OCI-LY3 (cell line): Measurements from ENCODE around the gene C8A.

ENCODE experiments used
- CTCF ChIP-seq: fragments of 200-600, 300-600 bp; sonication (generic); IDR thresholded peaks from 2 replicates; pipeline ENCODE4 v1.5.1; 2014; ENCODE audit warnings: antibody characterized with exemption, low read length, low read depth
- EZH2phosphoT487 ChIP-seq: fragments of 200-600 bp; shearing (Covaris generic); IDR thresholded peaks from 2 replicates; pipeline ENCODE4 v1.6.1; 2018; ENCODE audit warnings: antibody characterized with exemption, mixed run types, low read depth

DNA sequence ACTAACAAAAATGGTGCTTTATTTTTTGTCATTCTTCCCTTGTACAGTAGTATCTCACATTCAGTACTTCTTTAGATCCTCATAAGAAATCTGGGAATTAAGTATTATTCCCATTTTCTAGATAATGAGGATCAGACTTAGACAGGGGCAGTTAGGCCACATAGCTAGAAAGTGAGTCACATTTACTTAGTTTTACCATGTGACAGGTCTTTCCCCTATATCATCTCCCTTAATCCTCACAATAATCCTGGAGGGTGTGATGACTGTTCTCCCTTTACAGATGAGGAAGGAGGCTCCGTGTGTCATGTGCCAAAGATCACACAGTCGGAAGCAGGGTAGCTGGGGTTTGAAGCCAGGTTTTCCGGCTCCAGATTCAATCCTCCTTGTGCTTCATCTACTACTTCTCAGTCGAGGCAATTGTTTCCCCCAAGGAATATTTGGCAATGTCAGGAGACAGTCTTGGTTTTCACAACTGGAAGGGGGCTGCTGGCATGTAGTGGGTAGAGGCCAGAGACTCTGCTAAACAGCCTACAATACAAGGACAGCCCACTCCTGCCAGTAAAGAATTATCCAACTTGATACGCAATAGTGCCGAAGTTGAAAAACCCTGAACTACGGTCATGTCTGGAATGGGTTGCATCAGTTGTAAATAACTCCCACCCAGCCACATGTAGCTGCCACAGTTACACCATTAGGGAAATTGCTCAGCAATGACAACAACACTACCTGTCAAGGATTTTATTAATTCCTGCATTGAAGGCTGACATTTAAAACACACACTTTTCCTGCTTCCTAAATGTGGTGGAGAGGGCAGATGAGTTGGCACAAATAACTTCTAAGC lies 56.7 kb downstream of the C8A start:
- TF ChIP-seq CTCF (no peak), EZH2phosphoT487 (no peak)
